HG03060 (cell line): ENCODE results near the gene SLC23A1.
"Not testable (repeated sequence)": the region's sequence is repeated elsewhere in the genome, so short reads cannot be mapped to it uniquely, and the experiment has no call there.

ENCODE experiments used
- ATAC-seq: cut with Tn5 transposase; IDR thresholded peaks from one replicate; pipeline ENCODE4 v1.9.1; 2021; ENCODE audit warnings: low read depth, moderate number of reproducible peaks; ENCODE audit not compliant: unreplicated experiment

SLC23A1 gene

DNA sequence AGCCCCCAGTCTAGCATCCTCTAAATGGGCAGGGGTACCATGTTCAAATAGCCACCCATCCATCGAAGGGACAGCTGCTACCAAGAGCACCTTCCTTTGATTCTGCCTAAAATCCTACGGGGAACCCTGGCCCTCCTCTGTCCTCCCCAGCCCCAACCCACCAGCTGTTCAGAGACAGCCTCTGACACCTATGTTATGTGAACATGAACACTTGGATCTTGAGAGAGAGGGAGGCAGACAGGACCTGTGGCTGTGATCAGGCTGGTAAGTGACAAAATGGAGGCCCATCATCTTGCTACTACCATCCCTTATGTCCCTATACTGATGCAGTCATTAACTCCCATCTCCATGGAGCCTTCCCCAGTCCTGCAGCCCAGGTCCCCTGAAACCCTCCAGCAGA, 8.2 kb downstream of the SLC23A1 start:
- ATAC-seq: no peak

- no peak for ATAC-seq
Measured at GRCh38 chr5:139371482-139372435, 11.3 kb downstream of the SLC23A1 start.

DNA sequence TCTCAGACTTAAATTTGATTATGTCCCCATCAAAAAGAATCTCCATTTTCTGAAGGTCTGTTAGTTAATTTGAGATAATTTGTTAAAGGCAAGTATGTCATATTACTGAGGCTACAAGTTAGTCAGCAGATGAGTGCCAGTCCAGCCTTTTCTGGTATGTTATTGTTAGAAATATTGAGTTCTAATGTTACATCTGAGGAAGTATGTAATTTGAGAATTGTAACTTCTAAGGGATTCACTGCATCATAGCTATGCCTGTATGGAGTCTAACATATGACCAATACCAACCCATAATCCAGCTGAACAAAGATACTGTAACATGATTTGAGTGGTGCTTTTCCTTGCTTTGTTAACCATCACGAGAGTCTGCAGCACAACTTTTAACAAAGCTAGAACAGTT, 13.9 kb downstream of the SLC23A1 start:
- no peak for ATAC-seq

DNA sequence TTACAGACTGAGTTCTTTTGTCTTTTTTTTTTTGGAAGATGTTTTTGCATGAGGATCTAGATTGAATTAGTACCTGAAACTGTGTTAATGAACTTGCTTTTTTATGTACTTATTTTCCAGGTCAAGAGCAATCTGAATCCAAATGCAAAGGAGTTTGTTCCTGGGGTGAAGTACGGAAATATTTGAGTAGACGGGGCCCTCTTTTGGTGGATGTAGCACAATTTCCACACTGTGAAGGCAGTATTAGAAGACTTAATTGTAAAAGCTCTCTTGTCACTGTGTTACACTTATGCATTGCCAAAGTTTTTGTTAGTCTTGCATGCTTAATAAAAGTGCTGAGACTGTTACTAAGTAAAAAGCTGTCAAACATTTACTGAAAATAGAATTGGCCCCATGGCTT, 14.5 kb downstream of the SLC23A1 start:
- ATAC-seq: no peak

DNA sequence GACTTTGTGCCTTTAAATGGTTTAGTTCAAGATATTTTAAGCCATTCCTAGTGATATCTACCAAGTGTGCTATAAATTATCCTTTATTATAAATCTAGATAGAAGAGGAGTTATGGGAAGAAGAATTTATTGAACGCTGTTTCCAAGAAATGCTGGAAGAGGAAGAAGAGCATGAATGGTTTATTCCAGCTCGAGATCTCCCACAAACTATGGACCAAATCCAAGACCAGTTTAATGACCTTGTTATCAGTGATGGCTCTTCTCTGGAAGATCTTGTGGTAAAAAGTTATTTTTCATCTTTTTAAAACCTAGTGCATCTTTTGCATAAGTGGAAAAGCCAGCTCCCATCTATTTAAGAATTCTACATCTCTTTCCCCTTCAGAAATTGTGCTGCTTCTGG, 18.6 kb downstream of the SLC23A1 start:
- ATAC-seq: no peak

GRCh38 chr5:139363937-139364336, 19.2 kb downstream of the SLC23A1 start:
- ATAC-seq: no peak

DNA sequence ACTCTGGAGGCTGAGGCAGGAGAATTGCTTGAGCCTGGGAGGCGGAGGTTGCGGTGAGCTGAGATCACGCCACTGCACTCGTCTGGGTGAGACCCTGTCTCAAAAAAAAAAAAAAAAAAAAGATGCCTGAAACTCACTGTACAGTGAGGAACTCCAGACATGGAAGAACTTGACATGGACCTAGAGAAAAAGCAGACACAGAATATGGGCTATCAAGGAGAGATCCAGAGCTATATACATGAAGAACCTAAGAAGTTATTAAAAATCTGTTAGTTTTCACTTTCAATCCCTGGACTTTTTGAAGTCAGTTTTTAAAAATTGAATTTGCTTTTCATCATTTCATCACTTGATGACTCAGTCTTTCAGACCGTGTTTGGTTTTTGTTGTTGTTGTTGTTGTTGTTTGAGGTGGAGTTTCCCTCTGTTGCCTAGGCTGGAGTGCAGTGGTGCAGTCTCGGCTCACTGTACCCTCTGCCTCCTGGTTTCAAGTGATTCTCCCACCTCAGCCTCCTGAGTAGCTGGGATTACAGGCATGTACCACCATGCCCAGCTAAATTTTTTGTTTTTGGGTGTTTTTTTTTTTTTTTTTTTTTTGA, 21.2 kb downstream of the SLC23A1 start:
- no peak for ATAC-seq

- no peak for ATAC-seq
Measured at GRCh38 chr5:139360384-139360783, 22.7 kb downstream of the SLC23A1 start.

- ATAC-seq: no peak
Measured at GRCh38 chr5:139358064-139358463, 25.0 kb downstream of the SLC23A1 start.

DNA sequence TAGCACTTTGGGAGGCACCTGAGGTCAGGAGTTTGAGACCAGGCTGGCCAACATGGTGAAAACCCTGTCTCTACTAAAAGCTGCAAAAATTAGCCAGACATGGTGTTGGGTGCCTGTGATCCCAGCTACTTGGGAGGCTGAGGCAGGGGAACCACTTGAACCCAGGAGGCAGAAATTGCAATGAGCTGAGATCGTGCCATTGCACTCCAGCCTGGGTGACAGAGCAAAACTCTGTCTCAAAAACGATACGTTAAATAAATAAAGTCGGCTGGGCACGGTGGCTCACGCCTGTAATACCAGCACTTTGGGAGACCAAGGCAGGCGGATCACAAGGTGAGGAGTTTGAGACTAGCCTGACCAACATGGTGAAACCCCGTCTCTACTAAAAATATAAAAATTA, 27.2 kb downstream of the SLC23A1 start:
- ATAC-seq: not testable (repeated sequence)

GRCh38 chr5:139354186-139354585, 28.9 kb downstream of the SLC23A1 start:
- ATAC-seq: no peak

DNA sequence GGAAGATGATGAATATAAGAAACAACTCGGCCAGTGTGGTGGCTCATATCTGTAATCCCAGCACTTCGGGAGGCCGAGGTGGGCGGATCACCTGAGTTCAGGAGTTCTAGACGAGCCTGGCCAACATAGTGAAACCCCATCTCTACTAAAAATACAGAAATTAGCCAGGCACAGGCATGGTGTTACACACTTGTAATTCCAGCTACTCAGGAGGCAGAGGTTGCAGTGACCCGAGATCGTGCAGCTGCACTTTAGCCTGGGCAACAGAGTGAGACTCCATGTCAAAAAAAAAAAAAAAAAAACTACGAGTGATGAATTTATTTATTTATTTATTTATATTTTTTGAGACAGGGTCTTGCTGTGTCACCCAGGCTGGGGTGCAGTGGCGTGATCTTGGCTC, 35.2 kb downstream of the SLC23A1 start:
- not testable (repeated sequence) for ATAC-seq

- not testable (repeated sequence) for ATAC-seq
Measured at GRCh38 chr5:139345442-139345841, 37.7 kb downstream of the SLC23A1 start.

- ATAC-seq: no peak
Measured at GRCh38 chr5:139344177-139344576, 38.9 kb downstream of the SLC23A1 start.

- no peak for ATAC-seq
Measured at GRCh38 chr5:139343476-139343875, 39.6 kb downstream of the SLC23A1 start.

DNA sequence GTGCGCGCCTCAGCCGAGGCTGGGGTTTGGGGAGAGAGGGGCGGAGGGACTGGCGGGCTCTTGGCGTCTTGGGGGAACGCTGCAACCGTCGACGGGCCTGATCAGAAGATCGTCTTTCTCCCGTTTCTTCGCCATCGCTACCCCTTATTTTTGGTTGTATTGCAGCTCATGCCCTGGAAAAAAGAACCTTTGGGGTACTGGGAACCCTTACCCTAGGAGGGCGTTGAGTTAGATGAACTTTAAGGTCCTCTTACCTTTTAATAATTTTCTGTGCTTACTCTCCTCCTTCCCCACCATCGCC, 40.7 kb downstream of the SLC23A1 start:
- ATAC-seq: peak; percentile 33

- ATAC-seq: peak; percentile 71
Measured at GRCh38 chr5:139341689-139342422, 41.2 kb downstream of the SLC23A1 start, which contains the start of gene PAIP2. TSS of gene PAIP2 (plus strand) at chr5:139341854. CDS start at chr5:139363785, 21,931 bp downstream.

GRCh38 chr5:139341187-139341688, 41.9 kb downstream of the SLC23A1 start:
- no peak for ATAC-seq

DNA sequence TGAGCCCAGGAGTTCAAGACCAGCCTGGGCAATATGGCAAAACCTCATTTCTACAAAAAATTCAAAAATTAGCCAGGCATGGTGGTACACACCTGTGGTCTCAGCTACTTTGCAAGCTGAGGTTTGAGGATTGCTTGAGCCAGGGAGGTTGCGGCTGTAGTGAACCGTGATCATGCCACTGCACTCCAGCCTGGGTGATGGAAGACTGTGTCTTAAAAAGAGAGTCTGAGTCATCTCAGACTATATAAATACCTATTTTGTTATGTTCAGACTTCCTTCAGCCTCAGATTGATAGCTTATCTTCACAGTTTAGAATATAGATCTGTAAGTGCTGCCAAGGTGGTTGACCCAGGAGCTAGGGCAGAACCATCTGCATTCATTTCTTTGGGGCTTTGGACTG, 43.0 kb downstream of the SLC23A1 start:
- ATAC-seq: no peak

DNA sequence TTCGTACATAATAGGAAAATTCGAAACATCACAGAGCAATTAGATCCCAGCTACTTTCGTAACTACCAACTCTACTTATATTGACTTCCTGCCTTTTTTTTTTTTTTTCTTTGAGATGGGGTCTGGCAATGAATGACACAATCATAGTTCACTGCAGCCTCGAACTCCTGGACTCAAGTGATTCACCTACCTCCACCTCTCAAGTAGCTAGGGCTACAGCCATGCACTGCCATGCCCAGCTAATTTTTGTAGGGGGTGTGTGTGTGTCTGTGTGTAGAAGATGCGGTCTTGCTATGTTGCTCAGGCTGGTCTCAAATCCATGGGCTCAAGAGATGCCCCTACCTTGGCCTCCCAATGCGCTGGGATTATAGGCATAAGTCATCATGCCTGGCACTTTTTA, 47.3 kb downstream of the SLC23A1 start:
- ATAC-seq: no peak
